ENCODE measurements around the gene C4A.

DNA sequence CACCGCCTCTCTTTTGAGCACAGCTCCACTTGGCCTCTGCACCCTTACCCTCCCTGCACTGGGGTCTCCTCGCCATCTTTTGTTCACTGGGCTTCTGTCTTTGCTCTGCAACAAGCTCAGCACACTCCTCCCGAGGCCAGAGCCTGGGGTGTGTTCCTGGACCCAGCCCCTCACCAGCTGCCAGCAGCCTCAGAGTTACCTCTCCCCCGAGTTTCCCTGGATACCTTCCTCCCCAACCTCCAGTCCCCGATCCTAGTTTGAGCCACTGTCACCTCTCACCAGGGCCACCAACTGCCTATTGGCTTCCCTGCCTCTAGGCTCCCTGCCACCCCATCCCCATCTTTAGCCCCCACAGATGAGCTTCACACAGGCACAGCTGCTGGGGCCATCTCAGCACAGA lies 68.7 kb downstream of the C4A start:
- TF ChIP-seq, protein P1, sequence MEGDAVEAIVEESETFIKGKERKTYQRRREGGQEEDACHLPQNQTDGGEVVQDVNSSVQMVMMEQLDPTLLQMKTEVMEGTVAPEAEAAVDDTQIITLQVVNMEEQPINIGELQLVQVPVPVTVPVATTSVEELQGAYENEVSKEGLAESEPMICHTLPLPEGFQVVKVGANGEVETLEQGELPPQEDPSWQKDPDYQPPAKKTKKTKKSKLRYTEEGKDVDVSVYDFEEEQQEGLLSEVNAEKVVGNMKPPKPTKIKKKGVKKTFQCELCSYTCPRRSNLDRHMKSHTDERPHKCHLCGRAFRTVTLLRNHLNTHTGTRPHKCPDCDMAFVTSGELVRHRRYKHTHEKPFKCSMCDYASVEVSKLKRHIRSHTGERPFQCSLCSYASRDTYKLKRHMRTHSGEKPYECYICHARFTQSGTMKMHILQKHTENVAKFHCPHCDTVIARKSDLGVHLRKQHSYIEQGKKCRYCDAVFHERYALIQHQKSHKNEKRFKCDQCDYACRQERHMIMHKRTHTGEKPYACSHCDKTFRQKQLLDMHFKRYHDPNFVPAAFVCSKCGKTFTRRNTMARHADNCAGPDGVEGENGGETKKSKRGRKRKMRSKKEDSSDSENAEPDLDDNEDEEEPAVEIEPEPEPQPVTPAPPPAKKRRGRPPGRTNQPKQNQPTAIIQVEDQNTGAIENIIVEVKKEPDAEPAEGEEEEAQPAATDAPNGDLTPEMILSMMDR (conservative IDR thresholded peaks at IDR 0.05 in 1 of 2, IDR thresholded peaks at IDR 0.05 in 1 of 2; ENCODE audit: low read depth in 1 of 2, low read length in 2 of 2): no peak
- TF ChIP-seq EZH2 (IDR thresholded peaks at IDR 0.05; ENCODE audit: low read length, missing control alignments): no peak

Data from fibroblast of lung (primary cell).